B cell (primary cell): ENCODE data around the gene DIAPH1. TPM values are rescaled to one million over a fixed set of nuclear protein-coding genes. Genes with fewer than 3 reads are reported as not detected.

Experiments
- ATAC-seq: fragments of 200-7000 bp; cut with Tn5 transposase; one replicate; pipeline ENCODE4 v1.10.0; 2021; ENCODE audit warnings: low read depth, mild to moderate bottlenecking, moderate number of reproducible peaks, moderate library complexity
- CTCF ChIA-PET: fragments of 350-600 bp; sonication (Branson Sonifier 250); formaldehyde crosslinking; loops from one replicate; lab custom pipeline; 2021; ENCODE audit warnings: antibody characterized with exemption, inconsistent platforms; lab: Charles Lee
- POLR2A ChIA-PET: fragments of 350-600 bp; sonication (Branson Sonifier 250); formaldehyde crosslinking; loops from one replicate; lab custom pipeline; 2021; ENCODE audit warnings: antibody characterized with exemption; lab: Charles Lee
- DNase-seq: peaks from one replicate; pipeline ENCODE4 v3.0.0; 2013
- H2AFZ ChIP-seq: 2 replicates; pipeline ENCODE4 v1.6.1; 2012; ENCODE audit warnings: mild to moderate bottlenecking, low read depth, low read length; ENCODE audit not compliant: insufficient read depth, poor library complexity, severe bottlenecking
- H3K27ac ChIP-seq, 2 donors: 1 replicate in 1 of 2; 2 replicates in 1 of 2; pipeline ENCODE4 v1.5.1; 2012 to 2013; ENCODE audit warnings: low read length in 2 of 2, mild to moderate bottlenecking in 2 of 2, moderate library complexity in 1 of 2
- H3K27me3 ChIP-seq, 4 experiments: fragments of 200-600 bp in 1 of 4; sonication (generic) in 1 of 4; replicated peaks in 1 of 4; 1 replicate in 2 of 4; 2 replicates in 2 of 4; pipeline versions ENCODE4 v1.6.1 to v1.7.0; 2013 to 2016; ENCODE audit warnings: low read length in 3 of 4, mild to moderate bottlenecking in 2 of 4, mixed read lengths in 1 of 4, moderate library complexity in 1 of 4; ENCODE audit not compliant: insufficient read depth in 4 of 4, control insufficient read depth in 3 of 4; ENCODE audit errors: control extremely low read depth in 1 of 4
- H3K36me3 ChIP-seq, 2 experiments: replicated peaks in 1 of 2; 1 replicate in 1 of 2; 2 replicates in 1 of 2; pipeline versions ENCODE4 v1.6.1 to v1.7.1; 2013; ENCODE audit warnings: low read length in 1 of 2; ENCODE audit not compliant: insufficient read depth in 2 of 2, control insufficient read depth in 1 of 2; ENCODE audit errors: control extremely low read depth in 1 of 2, extremely low read depth in 1 of 2
- H3K4me1 ChIP-seq, 2 donors: fragments of 200-600 bp in 1 of 2; sonication (generic) in 1 of 2; 1 replicate in 1 of 2; 2 replicates in 1 of 2; pipeline versions ENCODE4 v1.5.1 to v1.6.1; 2013 to 2017; ENCODE audit warnings: low read length in 2 of 2; ENCODE audit not compliant: control insufficient read depth in 2 of 2, insufficient read depth in 2 of 2
- H3K4me2 ChIP-seq: replicated peaks from 2 replicates; pipeline ENCODE3; 2012; ENCODE audit warnings: mild to moderate bottlenecking, low read depth, low read length; ENCODE audit not compliant: poor library complexity, severe bottlenecking
- H3K4me3 ChIP-seq, 5 experiments: fragments of 200-600 bp in 1 of 5; sonication (generic) in 1 of 5; 1 replicate in 3 of 5; 2 replicates in 2 of 5; pipeline versions ENCODE4 v1.5.1 to v1.7.0; 2011 to 2016; ENCODE audit warnings: low read length in 4 of 5, mild to moderate bottlenecking in 4 of 5, low read depth in 2 of 5, control low read depth in 1 of 5, moderate library complexity in 1 of 5; ENCODE audit not compliant: insufficient read depth in 1 of 5; ENCODE audit errors: control extremely low read depth in 1 of 5, extremely low read depth in 1 of 5
- H3K79me2 ChIP-seq: fragments of 200-600 bp; sonication (generic); one replicate; pipeline ENCODE4 v1.6.0; 2016; ENCODE audit warnings: low read length; ENCODE audit not compliant: control insufficient read depth, insufficient read depth
- H3K9ac ChIP-seq: fragments of 200-600 bp; sonication (generic); 2 replicates; pipeline ENCODE4 v1.6.1; 2017; ENCODE audit warnings: mild to moderate bottlenecking, low read length, moderate library complexity
- H3K9me3 ChIP-seq, 3 donors: one replicate each; pipeline versions ENCODE4 v1.6.1 to v1.7.1; 2013; ENCODE audit warnings: low read length in 2 of 3; ENCODE audit not compliant: control insufficient read depth in 2 of 3, insufficient read depth in 1 of 3; ENCODE audit errors: control extremely low read depth in 1 of 3
- H4K20me1 ChIP-seq: 2 replicates; pipeline ENCODE4 v1.6.0; 2012; ENCODE audit warnings: mild to moderate bottlenecking, low read length; ENCODE audit not compliant: insufficient read depth, control insufficient read depth, poor library complexity, severe bottlenecking
- H3K27ac Mint-ChIP-seq: one replicate; pipeline ENCODE4 v1.8.0; 2021; ENCODE audit warnings: mixed read lengths
- H3K27me3 Mint-ChIP-seq: one replicate; pipeline ENCODE4 v1.8.0; 2021; ENCODE audit warnings: mixed read lengths
- H3K4me1 Mint-ChIP-seq: one replicate; pipeline ENCODE4 v1.8.0; 2021; ENCODE audit warnings: mixed read lengths
- H3K4me3 Mint-ChIP-seq: one replicate; pipeline ENCODE4 v1.8.0; 2021; ENCODE audit warnings: mixed read lengths
- H3K9me3 Mint-ChIP-seq: one replicate; pipeline ENCODE4 v1.8.0; 2022; ENCODE audit warnings: mixed read lengths; ENCODE audit not compliant: insufficient read depth
- EZH2 ChIP-seq: IDR thresholded peaks from 2 replicates; pipeline ENCODE4 v1.6.1; 2012; ENCODE audit warnings: borderline replicate concordance, low read depth, mild to moderate bottlenecking, moderate library complexity, low read length; ENCODE audit not compliant: insufficient read depth, poor library complexity, severe bottlenecking
- WGBS: methylation state at CpG from one replicate; pipeline ENCODE4 v1.1.5; 2013; ENCODE audit warnings: missing lambda C conversion rate; ENCODE audit not compliant: insufficient coverage; 5-methylcytosine and 5-hydroxymethylcytosine counted together
- intact Hi-C: fragments of 100-400 bp; cut with micrococcal nuclease; formaldehyde crosslinking; loops from one replicate; pipeline ENCODE4 v1.10.0; 2022
- polyA plus RNA-seq: library from polyadenylated mRNA; depleted of rRNA; stranded (reverse); fragments of >200 nt; gene quantifications from 2 replicates; pipeline ENCODE4 v1.2.3, GENCODE V29; 2012
- total RNA-seq, 2 donors: library from RNA; stranded (reverse); fragments of 120-200 nt in 1 of 2; gene quantifications; 1 replicate in 1 of 2; 2 replicates in 1 of 2; pipeline versions ENCODE4 v1.2.3 to v1.2.4, GENCODE V29; 2013 to 2022
- TF ChIP-seq, protein P1 (sequence below): fragments of 200-600 bp; IDR thresholded peaks from one replicate; pipeline ENCODE4 v1.8.0; 2022; ENCODE audit warnings: antibody characterized with exemption, mild to moderate bottlenecking

The DIAPH1 gene
- total and polyA plus RNA-seq, 2 donors (not counting 1 experiment from before 2014, with no cell fraction given), result 59.7 to 113 TPM

DNA sequence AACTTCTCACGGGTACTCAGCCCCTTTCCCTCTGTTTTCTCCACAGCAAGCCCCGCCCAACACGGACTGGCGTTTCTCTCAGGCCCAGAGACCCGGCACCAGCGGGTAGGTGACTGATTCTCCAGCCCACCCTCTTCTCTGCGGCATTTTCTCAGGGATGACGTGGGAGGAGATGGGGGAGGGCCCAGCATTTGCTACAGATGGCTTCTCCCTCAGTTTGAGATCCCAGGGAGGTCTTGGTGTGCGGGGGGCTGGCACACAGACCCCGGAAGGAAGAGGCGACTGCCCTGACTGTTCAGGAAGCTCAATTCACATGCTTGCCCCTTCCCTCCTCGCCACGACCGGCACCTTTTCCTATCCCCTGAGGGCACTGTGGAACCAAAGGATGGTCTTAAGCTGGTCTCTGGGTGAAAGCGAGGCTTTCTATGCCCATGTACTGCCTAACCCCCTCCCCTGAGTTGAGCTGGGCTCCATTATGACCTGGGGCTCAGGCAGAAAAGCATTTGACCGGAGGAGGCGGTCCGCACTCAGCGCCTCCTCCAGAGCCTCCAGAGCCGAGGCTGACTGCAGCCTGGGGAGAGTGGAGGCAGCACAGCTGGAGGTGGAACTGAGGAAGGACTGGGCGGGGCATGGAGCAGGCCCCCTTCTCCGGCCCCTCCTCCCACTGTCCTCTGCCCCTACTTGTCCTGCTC lies 123.9 kb downstream of the DIAPH1 start:
- peaks cover 0 to 16% (median 0%) of the 10 kb centered on the region in 3 donors for H3K9me3 ChIP-seq
- no peak overlapping the region for H2AFZ ChIP-seq
- DNase-seq, result no peak
- H3K79me2 ChIP-seq, result no peaks in the 10 kb centered on the region
- CTCF ChIA-PET, result interaction anchor here (0.7 to 2.7 kb wide), 2 partner anchors 18 to 124 kb away, joined by 3 to 13 read pairs; partner anchors contain the start of gene DIAPH1
- peaks cover 17 to 21% of the 10 kb centered on the region in 2 donors for H3K4me1 ChIP-seq
- H3K27ac ChIP-seq, result no peak overlapping the region
- H3K4me3 ChIP-seq, result no peak overlapping the region
- no peak overlapping the region for H3K9ac ChIP-seq
- no peaks in the 10 kb centered on the region for H3K36me3 ChIP-seq
- H3K4me2 ChIP-seq, result no peak overlapping the region
- Mint-ChIP-seq H3K27me3 (peaks cover 34% of the 10 kb centered on the region), H3K4me3 (no peak overlapping the region), H3K9me3 (no peaks in the 10 kb centered on the region), H3K27ac (no peak overlapping the region), H3K4me1 (peaks cover 18% of the 10 kb centered on the region)
- intact Hi-C loops, result no loop called here
- POLR2A ChIA-PET, result no interaction called here
- no peak for ATAC-seq
- TF ChIP-seq EZH2, result no peak
- TF ChIP-seq, protein P1, sequence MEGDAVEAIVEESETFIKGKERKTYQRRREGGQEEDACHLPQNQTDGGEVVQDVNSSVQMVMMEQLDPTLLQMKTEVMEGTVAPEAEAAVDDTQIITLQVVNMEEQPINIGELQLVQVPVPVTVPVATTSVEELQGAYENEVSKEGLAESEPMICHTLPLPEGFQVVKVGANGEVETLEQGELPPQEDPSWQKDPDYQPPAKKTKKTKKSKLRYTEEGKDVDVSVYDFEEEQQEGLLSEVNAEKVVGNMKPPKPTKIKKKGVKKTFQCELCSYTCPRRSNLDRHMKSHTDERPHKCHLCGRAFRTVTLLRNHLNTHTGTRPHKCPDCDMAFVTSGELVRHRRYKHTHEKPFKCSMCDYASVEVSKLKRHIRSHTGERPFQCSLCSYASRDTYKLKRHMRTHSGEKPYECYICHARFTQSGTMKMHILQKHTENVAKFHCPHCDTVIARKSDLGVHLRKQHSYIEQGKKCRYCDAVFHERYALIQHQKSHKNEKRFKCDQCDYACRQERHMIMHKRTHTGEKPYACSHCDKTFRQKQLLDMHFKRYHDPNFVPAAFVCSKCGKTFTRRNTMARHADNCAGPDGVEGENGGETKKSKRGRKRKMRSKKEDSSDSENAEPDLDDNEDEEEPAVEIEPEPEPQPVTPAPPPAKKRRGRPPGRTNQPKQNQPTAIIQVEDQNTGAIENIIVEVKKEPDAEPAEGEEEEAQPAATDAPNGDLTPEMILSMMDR, result no peak
- 42% methylated on average over 19 of the region's 22 CpGs for WGBS
- peaks cover 0 to 48% (median 18%) of the 10 kb centered on the region in 4 experiments for H3K27me3 ChIP-seq
- H4K20me1 ChIP-seq, result no peaks in the 10 kb centered on the region
